Measurements from ENCODE around the gene FAT1.
"Not testable (repeated sequence)": the region's sequence is repeated elsewhere in the genome, so short reads cannot be mapped to it uniquely, and the experiment has no call there.

The FAT1 gene

DNA sequence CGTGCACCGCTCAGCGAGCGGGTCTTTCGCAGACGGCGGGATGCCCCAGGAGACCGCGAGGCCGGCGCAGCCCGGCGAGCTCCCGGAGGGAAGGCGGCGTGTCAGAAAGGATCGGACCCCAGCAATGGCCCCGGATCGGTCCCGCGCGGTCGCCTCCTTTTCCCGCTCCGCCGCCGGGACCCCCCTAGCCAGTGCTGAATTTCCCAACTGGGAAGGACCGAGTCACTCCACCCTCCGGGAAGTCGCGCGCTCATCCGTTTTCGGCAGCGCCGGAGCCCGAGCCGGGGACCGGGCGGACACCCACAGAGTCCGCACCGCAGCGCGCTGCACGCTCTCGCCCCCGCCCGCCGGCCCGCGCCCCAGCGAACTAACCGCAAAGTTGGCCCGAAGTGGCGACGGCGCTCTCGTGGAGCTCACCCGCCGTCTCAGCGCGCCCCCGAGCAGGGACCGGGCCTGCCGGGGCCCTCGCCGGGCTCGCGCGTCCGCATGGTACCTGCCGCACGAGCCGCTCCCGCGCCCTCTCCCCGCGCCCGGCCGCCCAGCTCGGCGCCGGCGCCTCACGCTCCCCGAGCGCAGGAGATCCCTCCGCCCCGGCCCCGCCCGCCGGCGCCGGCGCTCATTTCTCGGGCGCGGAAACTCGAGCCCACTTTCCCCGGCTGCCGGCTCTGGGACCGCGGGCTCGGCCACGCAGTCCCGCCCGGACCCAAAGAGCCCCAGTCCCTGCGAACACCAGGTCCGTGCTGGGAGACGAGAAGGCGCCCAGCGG lies at the start of gene FAT1:
Gene FAT1 (minus strand): TSS at position 565 of the 766 bp plus-strand sequence. CDS start 14,029 bp downstream, outside the sequence.
- no peak for DNase-seq (ENCODE audit: low read depth)

DNA sequence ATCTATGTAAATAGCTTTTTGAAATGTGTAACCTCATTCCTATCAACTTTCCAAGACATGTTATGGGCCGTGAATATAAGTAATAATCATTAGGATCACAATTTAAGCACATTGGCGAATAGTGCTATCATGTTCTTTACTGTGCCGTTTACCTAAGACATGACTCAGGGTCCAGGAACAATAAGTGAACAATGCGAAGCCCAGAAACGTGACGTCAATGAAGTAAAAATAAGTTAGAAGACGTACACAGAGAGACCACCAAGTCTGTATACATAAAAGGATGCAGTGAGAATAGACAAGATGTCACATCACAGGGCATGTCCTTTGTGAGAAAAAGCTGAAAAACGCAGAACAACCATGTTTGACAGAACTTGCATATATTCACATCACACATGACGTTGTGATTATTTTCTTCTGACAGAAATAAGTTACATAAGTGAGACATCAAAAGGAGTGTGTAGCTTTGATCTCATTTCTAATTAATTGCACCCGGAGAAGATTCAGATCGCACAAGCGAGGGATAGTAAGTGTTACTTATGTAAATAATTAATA lies 49.4 kb upstream of the FAT1 start:
- no peak for DNase-seq (ENCODE audit: low read depth)

GRCh38 chr4:186771624-186772023 lies 48.0 kb upstream of the FAT1 start:
- no peak for DNase-seq (ENCODE audit: low read depth)

DNA sequence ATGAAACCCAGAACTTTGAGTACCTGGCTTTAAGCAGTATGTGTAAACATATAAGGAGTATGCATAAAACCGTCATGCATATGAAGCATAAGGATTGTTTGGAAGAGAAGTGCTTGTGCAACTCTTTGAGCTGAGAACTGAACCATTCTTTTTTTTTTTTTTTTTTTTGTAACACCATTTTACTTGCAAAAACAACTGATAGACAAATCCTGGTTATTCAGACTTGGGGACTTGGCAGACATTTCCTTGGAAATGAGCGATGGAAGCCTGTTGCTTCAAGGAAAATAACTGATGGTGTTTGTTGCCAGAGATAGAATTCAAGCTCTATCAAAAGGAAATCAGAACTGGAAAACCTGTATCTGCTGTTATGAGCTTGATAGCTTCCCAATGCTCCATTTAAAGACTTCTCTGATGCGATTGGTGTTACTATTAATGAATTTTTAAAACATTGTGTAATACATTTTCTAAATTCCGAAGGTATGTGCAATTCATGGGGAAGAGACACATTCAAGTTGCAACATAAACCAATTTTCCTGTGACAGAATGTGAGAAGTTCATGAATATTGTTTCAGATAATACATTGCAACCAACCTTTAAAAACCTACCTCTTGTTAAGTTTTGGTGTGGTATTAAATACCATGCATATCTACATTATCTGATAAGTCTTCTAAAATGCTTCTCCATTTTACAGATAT lies 47.0 kb upstream of the FAT1 start:
- DNase-seq (ENCODE audit: low read depth), result no peak

DNA sequence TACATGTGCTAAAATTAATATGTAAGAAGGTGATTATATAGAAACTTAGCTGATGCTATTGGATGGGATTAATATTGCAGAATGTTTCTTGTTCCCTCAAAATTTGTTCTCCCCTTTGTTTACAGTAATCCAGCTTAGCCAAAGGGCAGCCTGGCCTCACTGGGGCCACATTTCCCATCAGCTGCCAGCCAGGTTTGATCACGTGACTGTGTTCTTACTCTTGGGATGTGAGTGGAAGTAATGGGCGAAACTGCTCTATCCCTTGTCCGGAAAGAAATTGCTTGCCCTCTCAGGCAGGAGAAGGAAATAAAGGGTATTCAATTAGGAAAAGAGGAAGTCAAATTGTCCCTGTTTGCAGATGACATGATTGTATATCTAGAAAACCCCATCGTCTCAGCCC lies 44.1 kb upstream of the FAT1 start:
- DNase-seq (ENCODE audit: low read depth), result no peak

- no peak for DNase-seq (ENCODE audit: low read depth)
Measured at GRCh38 chr4:186765673-186766546, 42.3 kb upstream of the FAT1 start.

DNA sequence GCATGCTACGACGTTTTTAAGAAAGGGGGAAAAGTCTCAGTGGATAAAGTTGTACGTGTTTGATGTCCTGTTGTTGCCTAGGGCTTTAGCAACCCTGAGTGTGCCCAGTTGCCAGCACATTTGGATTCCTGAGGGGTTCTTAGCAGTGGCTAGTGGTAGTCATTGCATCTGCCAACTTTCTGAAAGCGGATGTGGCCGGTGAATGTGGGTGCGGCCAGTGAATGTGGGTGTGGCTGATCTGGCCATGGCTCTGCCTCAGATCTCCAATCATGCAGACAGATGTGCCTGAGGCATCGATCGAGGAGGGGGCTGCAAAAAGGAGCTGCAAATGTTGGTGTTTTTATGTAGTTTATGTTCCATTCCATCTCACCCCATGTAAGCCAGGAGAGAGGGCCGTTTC lies 41.5 kb upstream of the FAT1 start:
- DNase-seq (ENCODE audit: low read depth), result no peak

GRCh38 chr4:186764457-186764856 lies 40.8 kb upstream of the FAT1 start:
- DNase-seq (ENCODE audit: low read depth), result no peak

GRCh38 chr4:186762865-186763264 lies 39.2 kb upstream of the FAT1 start:
- DNase-seq (ENCODE audit: low read depth), result no peak

DNA sequence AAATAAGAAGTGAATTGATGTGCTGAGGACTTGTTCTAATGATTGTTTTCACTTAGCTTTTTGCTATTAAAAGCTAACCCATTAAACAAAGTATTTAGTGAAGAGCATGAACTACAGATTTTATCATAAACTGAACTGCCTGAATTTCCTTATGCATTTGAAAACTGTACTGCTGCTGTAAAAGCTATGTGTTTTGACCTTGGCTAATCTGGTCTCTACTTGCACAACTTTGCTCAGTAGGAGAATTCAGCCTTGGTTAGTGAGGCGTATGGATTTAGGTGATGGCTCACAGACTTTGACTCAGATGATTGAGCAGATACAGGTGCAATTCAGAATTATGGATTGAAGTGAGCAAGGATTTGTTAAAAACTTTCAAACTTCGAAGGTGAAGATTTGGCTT lies 38.7 kb upstream of the FAT1 start:
- no peak for DNase-seq (ENCODE audit: low read depth)

DNA sequence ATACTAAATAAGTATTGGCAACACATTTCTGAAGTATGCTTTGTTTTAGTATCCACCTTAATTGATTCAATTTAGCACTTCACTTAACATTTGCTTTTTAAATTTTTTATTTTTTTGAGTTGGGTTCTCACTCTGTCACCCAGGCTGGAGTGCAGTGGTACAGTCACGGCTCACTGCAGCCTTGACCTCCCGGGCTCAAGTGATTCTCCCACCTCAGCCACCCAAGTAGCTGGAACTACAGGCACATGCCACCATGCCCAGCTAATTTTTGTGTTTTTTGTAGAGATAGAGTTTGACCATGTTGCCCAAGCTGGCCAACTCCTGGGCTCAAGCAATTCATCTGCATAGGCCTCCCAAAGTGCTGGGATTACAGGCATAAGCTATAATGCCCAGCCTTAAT lies 38.3 kb upstream of the FAT1 start:
- DNase-seq (ENCODE audit: low read depth), result not testable (repeated sequence)

- DNase-seq (ENCODE audit: low read depth), result no peak
Measured at GRCh38 chr4:186761393-186761792, 37.7 kb upstream of the FAT1 start.

- no peak for DNase-seq (ENCODE audit: low read depth)
Measured at GRCh38 chr4:186760576-186760975, 36.9 kb upstream of the FAT1 start.

GRCh38 chr4:186759990-186760389 lies 36.3 kb upstream of the FAT1 start:
- DNase-seq (ENCODE audit: low read depth), result no peak

DNA sequence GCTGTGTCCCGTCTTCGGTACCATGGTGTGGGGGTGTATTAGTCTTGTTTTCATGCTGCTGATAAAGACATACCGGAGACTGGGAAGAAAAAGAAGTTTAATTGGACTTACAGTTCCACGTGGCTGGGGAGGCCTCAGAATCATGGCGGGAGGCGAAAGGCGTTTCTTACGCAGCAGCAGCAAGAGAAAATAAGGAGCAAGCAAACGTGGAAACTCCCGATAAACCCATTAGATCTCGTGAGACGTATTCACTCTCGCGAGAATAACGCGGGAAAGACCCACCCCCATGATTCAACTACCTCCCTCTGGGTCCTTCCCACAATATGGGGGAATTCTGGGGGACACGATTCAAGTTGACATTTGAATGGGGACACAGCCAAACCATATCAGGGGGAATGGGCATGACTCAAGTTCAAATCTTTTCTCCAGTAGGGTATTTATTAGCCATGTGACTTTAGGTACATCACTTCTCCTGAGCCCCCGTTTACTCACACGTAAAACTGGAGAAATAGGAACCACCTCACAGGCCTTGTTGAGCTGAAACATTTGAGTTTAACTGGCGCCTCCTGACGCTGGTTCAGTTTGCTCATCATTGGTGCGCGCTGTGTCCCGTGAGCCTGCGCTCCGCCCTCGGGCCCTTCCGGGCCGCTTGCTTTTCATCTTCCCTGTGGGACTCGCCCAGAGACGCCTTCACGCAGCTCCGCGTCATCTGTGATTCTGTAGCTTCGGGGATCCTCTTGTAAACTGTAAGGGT lies 35.5 kb upstream of the FAT1 start:
- DNase-seq (ENCODE audit: low read depth), result no peak

- DNase-seq (ENCODE audit: low read depth), result no peak
Measured at GRCh38 chr4:186757696-186758355, 34.2 kb upstream of the FAT1 start.

GRCh38 chr4:186756550-186756949 lies 32.9 kb upstream of the FAT1 start:
- not testable (repeated sequence) for DNase-seq (ENCODE audit: low read depth)

- no peak for DNase-seq (ENCODE audit: low read depth)
Measured at GRCh38 chr4:186755550-186756519, 32.2 kb upstream of the FAT1 start.

DNA sequence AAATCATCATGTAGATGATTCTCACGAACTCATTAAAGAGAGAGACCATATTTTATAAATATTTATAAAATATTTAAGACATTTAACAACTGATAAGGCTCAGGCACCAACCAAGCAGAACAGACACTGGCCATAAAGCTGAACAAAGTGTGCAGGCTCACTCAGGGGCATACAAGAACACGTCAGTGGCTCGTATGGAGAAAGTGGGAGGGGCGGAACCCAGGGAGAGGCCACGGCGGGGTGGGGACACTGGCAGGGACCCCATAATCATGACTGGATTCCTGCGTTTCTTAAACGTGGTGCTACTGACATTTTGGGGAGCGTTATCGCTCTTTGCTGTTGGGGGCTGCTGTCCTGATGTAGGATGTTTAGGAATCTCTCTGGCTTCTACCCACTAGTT lies 31.3 kb upstream of the FAT1 start:
- DNase-seq (ENCODE audit: low read depth), result no peak

- no peak for DNase-seq (ENCODE audit: low read depth)
Measured at GRCh38 chr4:186752325-186752724, 28.7 kb upstream of the FAT1 start.

All from activated T-cell treated with anti-CD3 and anti-CD28 coated beads for 1 hour (primary cell).